Suprapubic skin (tissue), 4 donors: Measurements from ENCODE around the gene TYW1.
"Not testable (repeated sequence)": the region's sequence is repeated elsewhere in the genome, so short reads cannot be mapped to it uniquely, and the experiment has no call there.

ENCODE experiments used
- CTCF ChIP-seq, 2 donors: fragments of 200-600 bp in 1 of 2; fragments of 450-650 bp in 1 of 2; sonication (generic) in 1 of 2; IDR thresholded peaks; one replicate each; pipeline ENCODE4 v1.5.1; 2016 to 2019; ENCODE audit warnings: antibody characterized with exemption in 2 of 2, mild to moderate bottlenecking in 1 of 2, moderate library complexity in 1 of 2
- EP300 ChIP-seq: sonication (generic); formaldehyde crosslinking; IDR thresholded peaks from one replicate; pipeline ENCODE4 v1.6.1; 2017; ENCODE audit warnings: antibody characterized with exemption
- POLR2AphosphoS5 ChIP-seq, 3 donors: sonication (generic); formaldehyde crosslinking; IDR thresholded peaks; one replicate each; pipeline ENCODE4 v1.6.1; 2017; ENCODE audit warnings: antibody characterized with exemption in 3 of 3

DNA sequence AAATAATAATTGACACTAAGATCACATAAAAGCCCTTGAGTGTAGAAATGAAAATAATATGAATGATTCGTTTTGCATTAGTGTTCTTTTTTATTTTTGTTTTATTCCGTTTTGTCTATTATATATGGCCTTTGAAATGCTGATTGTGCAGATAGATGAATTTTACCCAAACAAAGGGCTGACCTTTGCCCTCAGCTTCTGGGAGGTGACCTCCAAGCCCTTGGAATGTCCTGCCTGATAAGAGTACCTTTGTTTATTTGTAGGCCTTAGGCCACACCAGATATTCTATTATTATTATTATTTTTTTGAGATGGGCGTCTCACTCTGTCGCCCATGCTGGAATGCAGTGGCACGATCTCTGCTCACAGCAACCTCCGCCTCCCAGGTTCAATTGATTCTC, 230.3 kb downstream of the TYW1 start:
- not testable (repeated sequence) for TF ChIP-seq CTCF (IDR thresholded peaks at IDR 0.05); EP300; POLR2AphosphoS5 (IDR thresholded peaks at IDR 0.05)
